OCI-LY7 (cell line): ENCODE measurements around the gene ZNF185. TPM values are rescaled to one million over a fixed set of nuclear protein-coding genes. Genes with fewer than 3 reads are reported as not detected.

Experiments used
- BruUV-seq: library from RNA; stranded (reverse); fragments of 400-500 nt; replicated peaks from 2 replicates; lab custom pipeline; 2021; lab: Mats Ljungman, UMichigan
- CTCF ChIA-PET: fragments of 300-600 bp; sonication (Branson Sonifier 250); formaldehyde crosslinking; loops from one replicate; lab custom pipeline; 2022; ENCODE audit warnings: antibody characterized with exemption; ENCODE audit not compliant: unreplicated experiment; lab: Charles Lee
- POLR2A ChIA-PET: fragments of 300-600 bp; sonication (Branson Sonifier 250); formaldehyde crosslinking; loops from one replicate; lab custom pipeline; 2022; ENCODE audit warnings: antibody characterized with exemption; lab: Charles Lee
- DNase-seq: peaks from one replicate; pipeline ENCODE4 v3.0.0-alpha.2; 2015; ENCODE audit warnings: low spot score
- H2AFZ ChIP-seq: fragments of 200-600 bp; sonication (generic), shearing (Covaris generic); 2 replicates; pipeline ENCODE4 v1.6.1; 2014; ENCODE audit warnings: mild to moderate bottlenecking, antibody characterized with exemption, low read length, moderate library complexity
- H3K27ac ChIP-seq: fragments of 200-600 bp; sonication (generic); 2 replicates; pipeline ENCODE4 v1.5.1; 2014; ENCODE audit warnings: mixed run types, low read depth, mild to moderate bottlenecking, moderate library complexity, low read length, inconsistent platforms; ENCODE audit not compliant: poor library complexity, severe bottlenecking
- H3K36me3 ChIP-seq: fragments of 200-600 bp; sonication (generic); 2 replicates; pipeline ENCODE4 v1.6.1; 2014; ENCODE audit warnings: mild to moderate bottlenecking, antibody characterized with exemption, low read length, moderate library complexity, mixed read lengths; ENCODE audit not compliant: insufficient read depth
- H3K4me1 ChIP-seq: fragments of 200-600 bp; sonication (generic); 2 replicates; pipeline ENCODE4 v1.5.1; 2014; ENCODE audit warnings: mild to moderate bottlenecking, low read length; ENCODE audit not compliant: insufficient read depth, poor library complexity, severe bottlenecking
- H3K4me2 ChIP-seq: fragments of 200-600 bp; sonication (generic); 2 replicates; pipeline ENCODE4 v1.6.1; 2014; ENCODE audit warnings: mild to moderate bottlenecking, low read length
- H3K4me3 ChIP-seq: fragments of 200-600 bp; sonication (generic); 2 replicates; pipeline ENCODE4 v1.5.1; 2014; ENCODE audit warnings: mild to moderate bottlenecking, low read depth, low read length; ENCODE audit not compliant: poor library complexity, severe bottlenecking
- H3K79me2 ChIP-seq: fragments of 200-600 bp; sonication (generic); 2 replicates; pipeline ENCODE4 v1.6.1; 2016; ENCODE audit warnings: low read depth, mild to moderate bottlenecking, low read length, moderate library complexity, mixed read lengths; ENCODE audit not compliant: insufficient read depth
- H3K9me2 ChIP-seq: fragments of 200-600 bp; sonication (generic); 2 replicates; pipeline ENCODE4 v1.6.1; 2016; ENCODE audit warnings: mild to moderate bottlenecking, low read length, mixed read lengths; ENCODE audit not compliant: insufficient read depth
- H3K9me3 ChIP-seq: fragments of 200-600 bp; sonication (generic); 2 replicates; pipeline ENCODE4 v1.6.1; 2014; ENCODE audit warnings: mild to moderate bottlenecking, mixed run types, low read length, mixed read lengths
- H4K20me1 ChIP-seq: fragments of 200-600 bp; sonication (generic); 2 replicates; pipeline ENCODE4 v1.6.1; 2014; ENCODE audit warnings: mild to moderate bottlenecking, antibody characterized with exemption, low read length, moderate library complexity, mixed read lengths; ENCODE audit not compliant: insufficient read depth
- EZH2phosphoT487 ChIP-seq: fragments of 200-600 bp; sonication (generic); IDR thresholded peaks from 2 replicates; pipeline ENCODE4 v1.6.1; 2018; ENCODE audit warnings: low read depth, borderline replicate concordance, mild to moderate bottlenecking, mixed run types, antibody characterized with exemption, low read length, moderate library complexity, mixed read lengths
- intact Hi-C: fragments of 100-400 bp; cut with micrococcal nuclease; formaldehyde crosslinking; loops from one replicate; pipeline ENCODE4 v1.10.0; 2022; ENCODE audit not compliant: unreplicated experiment
- total RNA-seq, 2 experiments: library from RNA; depleted of rRNA in 1 of 2; stranded (reverse); fragments of >200 nt in 1 of 2; shearing (Covaris generic) in 1 of 2; gene quantifications; 2 replicates each; pipeline ENCODE4 v1.2.3, GENCODE V29; 2014 to 2022
- TF ChIP-seq, protein P1 (sequence below): fragments of 200-600 bp; sonication (generic); conservative IDR thresholded peaks from 2 replicates; pipeline ENCODE4 v1.5.1; 2014; ENCODE audit warnings: mild to moderate bottlenecking, antibody characterized with exemption, low read length, moderate library complexity, mixed read lengths

The ZNF185 gene
- total RNA-seq, 2 experiments from 2014 or later: 0.73 to 21.3 TPM

DNA sequence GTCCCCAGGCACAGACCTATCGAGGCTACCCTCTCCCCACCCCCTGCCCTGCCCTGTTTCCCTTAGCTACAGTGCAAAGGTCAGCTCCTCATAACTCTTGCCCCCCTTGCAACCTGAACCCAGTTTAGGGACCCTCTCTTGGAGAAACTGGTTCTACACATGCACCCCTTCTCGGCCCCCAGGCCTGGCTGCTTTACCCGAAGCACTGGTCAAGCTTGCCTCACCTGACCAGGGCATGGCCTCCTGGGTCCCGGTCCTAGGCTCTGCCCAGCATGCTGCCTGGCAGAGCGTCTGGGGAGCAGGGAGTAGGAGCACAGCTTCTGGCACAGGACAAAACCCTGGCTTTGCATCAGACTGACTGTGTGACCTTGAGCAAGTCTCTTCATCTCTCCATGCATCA is 28.0 kb downstream of the ZNF185 start:
- no peak overlapping the region for H3K4me3 ChIP-seq

DNA sequence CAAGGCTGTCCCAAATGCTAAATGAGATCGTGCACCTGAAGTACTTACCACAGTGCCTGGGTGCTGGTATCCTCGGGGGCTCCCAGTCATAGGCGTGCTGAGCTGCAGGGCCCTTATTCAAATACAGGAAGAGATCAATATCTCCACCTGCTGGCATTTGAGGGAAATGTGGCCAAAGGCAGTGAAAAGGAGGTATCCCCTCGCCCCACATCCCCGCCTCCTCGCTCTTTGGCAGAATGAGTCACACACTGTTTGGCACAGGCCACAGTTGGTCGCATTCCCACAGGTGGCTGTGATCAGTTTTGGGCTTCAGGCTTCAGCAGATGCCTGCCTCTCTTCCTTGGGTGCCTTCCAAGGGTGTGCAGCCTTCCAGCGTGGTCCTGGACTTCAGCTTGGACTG is 28.4 kb downstream of the ZNF185 start:
- Histone ChIP-seq H3K79me2 (no peaks in the 10 kb centered on the region), H3K4me2 (peak overlapping the region; percentile 27; the same call in 1 of the 2 replicates), H3K9me3 (no peaks in the 10 kb centered on the region), H3K4me3 (no peak overlapping the region), H2AFZ (peak overlapping the region; percentile 72; the same call in 1 of the 2 replicates), H3K4me1 (peaks cover 4% of the 10 kb centered on the region), H3K9me2 (no peaks in the 10 kb centered on the region), H3K27ac (no peak overlapping the region), H4K20me1 (no peaks in the 10 kb centered on the region), H3K36me3 (no peaks in the 10 kb centered on the region)
- intact Hi-C loops: loop anchor here (1.0 kb wide), 1 partner anchor 22 kb away; no protein-coding TSS in a partner anchor
- BruUV-seq: no TSS peak
- ChIA-PET POLR2A (interaction anchor here (0.9 kb wide), 1 partner anchor 9 kb away, joined by 3 read pairs; no protein-coding TSS in a partner anchor), CTCF (interaction anchor here (1.6 kb wide), 1 partner anchor 13 kb away, joined by 3 read pairs; no protein-coding TSS in a partner anchor)
- TF ChIP-seq, protein P1, sequence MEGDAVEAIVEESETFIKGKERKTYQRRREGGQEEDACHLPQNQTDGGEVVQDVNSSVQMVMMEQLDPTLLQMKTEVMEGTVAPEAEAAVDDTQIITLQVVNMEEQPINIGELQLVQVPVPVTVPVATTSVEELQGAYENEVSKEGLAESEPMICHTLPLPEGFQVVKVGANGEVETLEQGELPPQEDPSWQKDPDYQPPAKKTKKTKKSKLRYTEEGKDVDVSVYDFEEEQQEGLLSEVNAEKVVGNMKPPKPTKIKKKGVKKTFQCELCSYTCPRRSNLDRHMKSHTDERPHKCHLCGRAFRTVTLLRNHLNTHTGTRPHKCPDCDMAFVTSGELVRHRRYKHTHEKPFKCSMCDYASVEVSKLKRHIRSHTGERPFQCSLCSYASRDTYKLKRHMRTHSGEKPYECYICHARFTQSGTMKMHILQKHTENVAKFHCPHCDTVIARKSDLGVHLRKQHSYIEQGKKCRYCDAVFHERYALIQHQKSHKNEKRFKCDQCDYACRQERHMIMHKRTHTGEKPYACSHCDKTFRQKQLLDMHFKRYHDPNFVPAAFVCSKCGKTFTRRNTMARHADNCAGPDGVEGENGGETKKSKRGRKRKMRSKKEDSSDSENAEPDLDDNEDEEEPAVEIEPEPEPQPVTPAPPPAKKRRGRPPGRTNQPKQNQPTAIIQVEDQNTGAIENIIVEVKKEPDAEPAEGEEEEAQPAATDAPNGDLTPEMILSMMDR: peak; percentile 71
- no peak for TF ChIP-seq EZH2phosphoT487
- DNase-seq: peak; percentile 70

More for the DNA sequence above, 28.0 kb downstream of the ZNF185 start:
- CTCF ChIA-PET: interaction anchor here (1.6 kb wide), 1 partner anchor 12 kb away, joined by 3 read pairs; no protein-coding TSS in a partner anchor
- Histone ChIP-seq H3K4me2 (peak overlapping the region; percentile 27; the same call in 1 of the 2 replicates), H3K79me2 (no peaks in the 10 kb centered on the region), H4K20me1 (no peaks in the 10 kb centered on the region), H3K36me3 (no peaks in the 10 kb centered on the region), H3K9me3 (no peaks in the 10 kb centered on the region), H3K27ac (no peak overlapping the region), H3K9me2 (no peaks in the 10 kb centered on the region), H2AFZ (peak overlapping the region; percentile 72; the same call in 1 of the 2 replicates), H3K4me1 (peaks cover 4% of the 10 kb centered on the region)
- TF ChIP-seq, protein P1: no peak
- no peak for TF ChIP-seq EZH2phosphoT487
- no peak for DNase-seq
- intact Hi-C loops: loop anchor here (1.0 kb wide), 1 partner anchor 22 kb away; no protein-coding TSS in a partner anchor
- POLR2A ChIA-PET: no interaction called here
- no TSS peak for BruUV-seq

DNA sequence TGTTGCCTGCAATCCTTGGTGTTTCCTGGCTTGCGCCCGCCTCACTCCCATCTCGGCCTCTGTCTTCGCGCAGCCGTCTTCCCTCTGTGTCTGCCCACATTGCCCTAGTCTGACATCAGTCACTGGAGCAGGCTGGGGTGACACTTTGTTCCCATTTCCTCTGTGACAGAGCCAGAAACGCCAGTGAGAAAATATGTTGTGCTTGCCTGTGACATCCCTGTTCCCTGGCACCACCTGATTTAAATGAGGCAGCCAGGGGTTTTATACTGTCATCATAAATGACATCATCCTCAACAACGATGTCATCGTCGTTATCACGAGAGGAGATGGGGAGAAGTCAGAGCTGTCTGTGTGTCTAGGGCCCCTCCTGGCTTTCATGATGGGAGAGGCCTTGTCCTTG is 29.1 kb downstream of the ZNF185 start:
- peaks cover 4% of the 10 kb centered on the region for H3K4me1 ChIP-seq
- no peak overlapping the region for H3K4me3 ChIP-seq
- CTCF ChIA-PET: interaction anchor here (0.6 to 0.9 kb wide), 2 partner anchors 10 to 13 kb away, joined by 3 to 4 read pairs; no protein-coding TSS in a partner anchor
- no peak for DNase-seq
- intact Hi-C loops: loop anchor here (1.0 kb wide), 1 partner anchor 23 kb away; no protein-coding TSS in a partner anchor
- no peaks in the 10 kb centered on the region for H3K36me3 ChIP-seq
- no TSS peak for BruUV-seq
- H4K20me1 ChIP-seq: no peaks in the 10 kb centered on the region
- H3K9me3 ChIP-seq: no peaks in the 10 kb centered on the region
- H2AFZ ChIP-seq: no peak overlapping the region
- H3K27ac ChIP-seq: no peak overlapping the region
- no peak overlapping the region for H3K4me2 ChIP-seq
- no peaks in the 10 kb centered on the region for H3K9me2 ChIP-seq
- POLR2A ChIA-PET: interaction anchor here (0.9 kb wide), 1 partner anchor 9 kb away, joined by 3 read pairs; no protein-coding TSS in a partner anchor
- TF ChIP-seq, protein P1: no peak
- no peak for TF ChIP-seq EZH2phosphoT487
- H3K79me2 ChIP-seq: no peaks in the 10 kb centered on the region
